ENCODE data around the gene RAB18. TPM values are rescaled to one million over a fixed set of nuclear protein-coding genes. Genes with fewer than 3 reads are reported as not detected.

RAB18 gene
- total and polyA plus RNA-seq, 11 donors, result 28.4 to 145 (median 125) TPM

- 85 to 92% (median 89%) methylated on average over 4 of the region's 4 CpGs for WGBS, 4 donors
- H3K4me1 ChIP-seq, result no peaks in the 10 kb centered on the region
- peaks cover 0 to 11% (median 0%) of the 10 kb centered on the region in 12 donors for H3K9me3 ChIP-seq
- DNase-seq, result no peak
- H3K27me3 ChIP-seq, result no peaks in the 10 kb centered on the region
- H3K4me3 ChIP-seq, result no peak overlapping the region
- TF ChIP-seq CTCF (IDR thresholded peaks at IDR 0.05), result no peak
- no peaks in the 10 kb centered on the region for H3K36me3 ChIP-seq
- intact Hi-C loops (cut with DNase I), result no loop called here
- no peak overlapping the region for H3K27ac ChIP-seq
- ATAC-seq, result no peak
Observed at GRCh38 chr10:27581225-27581624, 77.1 kb downstream of the RAB18 start.

GRCh38 chr10:27584302-27584701 lies 80.2 kb downstream of the RAB18 start:
- no peak overlapping the region for H3K4me3 ChIP-seq
- DNase-seq, result no peak
- 79 to 88% (median 80%) methylated on average over 2 of the region's 2 CpGs for WGBS, 4 donors
- no peak for TF ChIP-seq POLR2A (IDR thresholded peaks at IDR 0.05)
- TF ChIP-seq CTCF (IDR thresholded peaks at IDR 0.05), result no peak
- H3K36me3 ChIP-seq, result no peaks in the 10 kb centered on the region
- ATAC-seq, result no peak
- H3K4me1 ChIP-seq, result no peaks in the 10 kb centered on the region
- H3K27me3 ChIP-seq, result no peaks in the 10 kb centered on the region
- intact Hi-C loops (cut with DNase I), result no loop called here
- H3K9me3 ChIP-seq, result peaks cover 0 to 11% (median 0%) of the 10 kb centered on the region in 12 donors
- H3K27ac ChIP-seq, result no peak overlapping the region

Other genes with a start within 250 kb of the RAB18 start
- 1 to 10 TPM in 1 of 9 donors, under 1 TPM in 5, not detected in 3; 0.20 to 1.5 (median 0.60) TPM for gene MKX, start 241.5 kb downstream of the RAB18 start, total RNA-seq
- gene MKX, start 241.5 kb downstream of the RAB18 start, polyA plus RNA-seq, result under 1 TPM in 1 of 2 donors, not detected in 1; 0.06 TPM